Activated CD4-positive, alpha-beta T cell treated with anti-CD3 and anti-CD28 coated beads, Interleukin-2, amount 50 U/mL, for 4 hours (primary cell): Measurements from ENCODE around the gene DOCK4.
"Not testable (repeated sequence)": the region's sequence is repeated elsewhere in the genome, so short reads cannot be mapped to it uniquely, and the experiment has no call there.

Experiments used
- DNase-seq, 2 experiments: peaks; one replicate each; pipeline ENCODE4 v3.0.0-alpha.2; 2020

DOCK4 gene, protein sequence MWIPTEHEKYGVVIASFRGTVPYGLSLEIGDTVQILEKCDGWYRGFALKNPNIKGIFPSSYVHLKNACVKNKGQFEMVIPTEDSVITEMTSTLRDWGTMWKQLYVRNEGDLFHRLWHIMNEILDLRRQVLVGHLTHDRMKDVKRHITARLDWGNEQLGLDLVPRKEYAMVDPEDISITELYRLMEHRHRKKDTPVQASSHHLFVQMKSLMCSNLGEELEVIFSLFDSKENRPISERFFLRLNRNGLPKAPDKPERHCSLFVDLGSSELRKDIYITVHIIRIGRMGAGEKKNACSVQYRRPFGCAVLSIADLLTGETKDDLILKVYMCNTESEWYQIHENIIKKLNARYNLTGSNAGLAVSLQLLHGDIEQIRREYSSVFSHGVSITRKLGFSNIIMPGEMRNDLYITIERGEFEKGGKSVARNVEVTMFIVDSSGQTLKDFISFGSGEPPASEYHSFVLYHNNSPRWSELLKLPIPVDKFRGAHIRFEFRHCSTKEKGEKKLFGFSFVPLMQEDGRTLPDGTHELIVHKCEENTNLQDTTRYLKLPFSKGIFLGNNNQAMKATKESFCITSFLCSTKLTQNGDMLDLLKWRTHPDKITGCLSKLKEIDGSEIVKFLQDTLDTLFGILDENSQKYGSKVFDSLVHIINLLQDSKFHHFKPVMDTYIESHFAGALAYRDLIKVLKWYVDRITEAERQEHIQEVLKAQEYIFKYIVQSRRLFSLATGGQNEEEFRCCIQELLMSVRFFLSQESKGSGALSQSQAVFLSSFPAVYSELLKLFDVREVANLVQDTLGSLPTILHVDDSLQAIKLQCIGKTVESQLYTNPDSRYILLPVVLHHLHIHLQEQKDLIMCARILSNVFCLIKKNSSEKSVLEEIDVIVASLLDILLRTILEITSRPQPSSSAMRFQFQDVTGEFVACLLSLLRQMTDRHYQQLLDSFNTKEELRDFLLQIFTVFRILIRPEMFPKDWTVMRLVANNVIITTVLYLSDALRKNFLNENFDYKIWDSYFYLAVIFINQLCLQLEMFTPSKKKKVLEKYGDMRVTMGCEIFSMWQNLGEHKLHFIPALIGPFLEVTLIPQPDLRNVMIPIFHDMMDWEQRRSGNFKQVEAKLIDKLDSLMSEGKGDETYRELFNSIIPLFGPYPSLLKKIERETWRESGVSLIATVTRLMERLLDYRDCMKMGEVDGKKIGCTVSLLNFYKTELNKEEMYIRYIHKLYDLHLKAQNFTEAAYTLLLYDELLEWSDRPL (N-terminal part only)

DNA sequence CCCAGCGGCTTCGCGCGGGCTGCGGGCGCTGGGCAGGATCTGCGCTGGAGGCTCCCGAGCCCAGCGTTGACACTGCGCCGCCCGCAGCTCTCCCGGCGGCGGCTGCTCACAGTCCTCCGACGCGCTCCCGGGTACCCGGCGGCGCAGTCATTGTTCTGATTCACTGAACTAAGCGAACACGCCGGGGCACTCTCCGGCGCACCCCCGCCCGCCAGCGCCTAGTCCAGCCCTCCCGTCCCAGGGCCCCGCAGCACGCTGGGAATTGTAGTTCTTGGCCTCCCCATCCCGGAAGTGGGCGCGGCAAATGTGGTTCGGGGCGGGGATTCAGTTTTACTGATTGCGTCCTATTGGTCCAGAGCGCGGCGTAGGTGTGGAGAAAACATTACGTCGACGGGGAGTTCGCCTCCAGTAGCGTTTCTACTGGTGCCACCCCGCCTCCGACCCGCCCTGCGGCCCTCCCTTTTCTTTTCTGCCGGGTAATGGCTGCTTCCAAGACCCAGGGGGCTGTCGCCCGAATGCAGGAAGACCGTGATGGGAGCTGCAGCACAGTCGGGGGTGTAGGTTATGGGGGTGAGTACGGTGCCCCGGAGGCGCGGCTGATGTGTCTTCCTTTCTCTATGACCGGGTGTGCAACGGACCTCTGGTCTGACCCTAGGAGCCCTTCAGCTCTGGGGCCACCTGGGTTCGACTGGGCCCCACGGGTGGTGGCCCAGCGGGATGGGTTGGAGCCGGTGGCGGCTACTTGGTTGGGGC, at the start of gene DOCK4, which contains the start of gene ZNF277:
Gene DOCK4 (minus strand): TSS at position 162 of the 753 bp plus-strand sequence. CDS start 261 bp downstream, outside the sequence.
Gene ZNF277 (plus strand): TSS at position 458 of the 753 bp plus-strand sequence. CDS start 22 bp downstream, at position 480.
- DNase-seq = peak; percentile 100

DNA sequence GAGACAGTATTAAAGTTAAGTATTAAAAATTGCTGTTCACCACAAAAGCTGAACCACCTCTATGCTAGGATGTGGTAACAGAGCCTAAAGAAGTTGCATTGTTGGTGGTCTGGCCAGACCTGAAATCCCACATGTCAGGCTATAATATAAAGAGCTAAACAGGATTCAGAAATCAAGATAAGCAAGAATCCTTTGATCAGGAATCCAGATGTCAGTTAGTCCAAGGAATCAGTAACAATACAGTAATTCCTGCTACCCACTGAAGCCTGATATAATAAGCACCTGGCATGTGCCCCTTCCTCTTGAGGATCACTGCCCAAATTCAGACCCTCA, 49.2 kb upstream of the DOCK4 start:
- no peak for DNase-seq

DNA sequence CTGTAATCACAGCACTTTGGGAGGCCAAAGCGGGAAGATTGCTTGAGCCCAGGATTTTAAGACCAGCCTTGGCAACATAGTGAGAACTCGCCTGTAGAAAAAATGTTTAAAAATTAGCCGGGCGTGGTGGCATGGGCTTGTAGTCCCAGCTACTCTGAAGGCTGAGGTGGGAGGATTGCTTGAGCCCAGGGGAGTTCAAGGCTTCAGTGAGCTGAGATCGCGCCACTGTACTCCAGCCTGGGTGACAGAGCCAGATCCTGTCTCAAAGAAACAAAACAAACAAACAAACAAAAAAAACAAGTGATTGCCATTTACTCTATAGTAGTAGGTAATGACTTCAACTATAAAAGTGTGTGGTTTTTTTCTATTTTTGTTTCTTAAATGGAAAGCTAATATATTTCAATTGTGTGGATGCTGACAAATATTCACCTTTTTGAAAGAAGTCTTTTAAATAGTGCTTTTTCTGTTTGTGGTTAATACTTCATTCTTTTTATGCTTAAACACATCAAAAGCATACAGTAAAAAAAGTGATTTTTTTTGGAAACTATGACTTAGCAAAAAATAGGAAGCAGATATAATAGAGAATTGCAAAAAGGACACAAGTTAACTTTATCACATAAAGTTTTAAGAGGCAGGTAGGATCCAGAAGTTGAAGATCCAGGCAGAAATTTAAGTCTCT, 48.6 kb upstream of the DOCK4 start:
- no peak for DNase-seq

DNA sequence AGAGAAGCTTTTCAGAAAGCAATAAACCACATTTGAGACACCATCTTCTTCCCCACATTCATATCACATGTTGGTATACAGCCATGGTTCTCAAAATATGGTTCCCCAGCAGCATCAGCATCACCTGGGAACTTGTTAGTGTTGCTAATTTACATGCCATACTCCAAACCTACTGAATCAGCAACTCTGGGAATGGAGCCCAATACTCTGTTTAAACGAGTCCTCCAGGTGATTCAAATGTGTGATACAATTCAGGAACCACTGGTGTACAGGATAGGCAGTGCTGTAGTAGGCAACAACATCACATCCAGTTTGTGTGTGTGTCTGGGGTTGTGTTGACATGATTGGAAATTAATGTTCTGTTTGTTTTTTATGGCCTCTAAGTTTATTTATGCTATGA, 48.0 kb upstream of the DOCK4 start:
- DNase-seq = no peak

DNA sequence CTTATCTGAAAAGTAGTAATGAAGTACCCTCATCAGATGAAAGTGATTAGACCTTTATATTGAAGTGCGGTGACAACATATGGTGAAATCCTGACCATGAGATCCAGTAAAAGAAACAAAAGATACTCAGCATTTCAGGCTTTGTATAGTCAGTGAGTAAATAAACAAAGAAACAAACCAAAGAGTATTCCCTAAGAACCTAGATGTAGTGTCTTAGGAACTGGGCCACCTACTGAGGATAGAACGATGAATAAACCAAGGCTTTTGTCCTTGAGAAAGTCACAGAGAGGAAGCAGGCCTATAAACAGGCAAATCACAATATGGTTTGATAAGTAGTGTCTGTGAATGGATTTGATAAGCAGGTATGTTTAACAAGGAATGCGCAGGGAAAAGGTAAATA, 46.5 kb upstream of the DOCK4 start:
- no peak for DNase-seq

DNA sequence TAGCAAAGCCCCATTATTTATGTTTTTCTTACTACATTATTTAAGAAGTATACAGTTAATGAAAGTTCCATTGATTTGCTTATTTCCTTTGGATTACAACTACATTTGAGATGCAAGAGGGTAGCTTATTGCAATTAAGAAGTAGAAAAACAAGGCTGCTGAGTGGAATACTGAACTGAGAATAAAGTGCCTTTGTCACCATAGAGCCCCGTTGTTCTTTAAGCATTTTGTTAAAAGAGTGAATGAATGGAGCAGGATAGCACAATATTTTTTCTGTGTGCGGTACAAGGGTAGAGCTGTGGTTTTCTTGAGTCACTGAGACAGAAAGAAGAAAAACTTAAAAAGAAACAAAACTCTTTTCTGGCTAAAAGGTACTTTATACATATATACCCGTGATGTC, 45.9 kb upstream of the DOCK4 start:
- DNase-seq = no peak

DNA sequence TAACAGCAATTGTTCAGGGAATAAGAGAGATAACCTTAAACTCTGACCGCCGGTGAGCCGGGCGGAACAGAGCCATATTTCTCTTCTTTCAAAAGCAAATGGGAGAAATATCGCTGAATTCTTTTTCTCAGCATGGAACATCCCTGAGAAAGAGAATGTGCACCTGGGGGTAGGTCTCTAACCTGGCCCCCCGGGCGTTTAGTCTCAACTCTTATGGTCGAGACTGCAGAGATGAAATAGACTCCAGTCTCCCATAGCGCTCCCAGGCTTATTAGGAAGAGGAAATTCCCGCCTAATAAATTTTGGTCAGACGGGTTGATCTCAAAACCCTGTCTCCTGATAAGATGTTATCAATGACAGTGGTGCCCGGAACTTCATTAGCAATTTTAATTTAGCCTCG, 43.8 kb upstream of the DOCK4 start:
- DNase-seq = not testable (repeated sequence)

DNA sequence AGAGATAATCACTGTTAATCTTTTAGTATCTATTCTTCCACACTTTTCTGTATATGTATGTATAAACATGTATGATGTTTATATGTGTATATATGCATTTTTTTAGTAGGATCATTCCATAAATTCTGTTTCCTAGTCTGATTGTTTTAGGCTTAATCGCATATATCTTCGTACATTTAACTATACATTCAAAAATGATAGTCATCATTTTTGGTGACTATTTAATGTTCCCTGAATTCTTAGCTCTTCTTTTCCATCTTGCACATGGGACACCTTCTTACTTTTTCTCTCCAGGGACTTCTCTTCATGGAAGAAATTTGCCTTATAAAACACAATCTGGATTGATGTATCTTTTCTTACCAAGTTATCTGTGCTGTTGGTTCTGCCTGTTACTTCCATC, 42.4 kb upstream of the DOCK4 start:
- no peak for DNase-seq

DNA sequence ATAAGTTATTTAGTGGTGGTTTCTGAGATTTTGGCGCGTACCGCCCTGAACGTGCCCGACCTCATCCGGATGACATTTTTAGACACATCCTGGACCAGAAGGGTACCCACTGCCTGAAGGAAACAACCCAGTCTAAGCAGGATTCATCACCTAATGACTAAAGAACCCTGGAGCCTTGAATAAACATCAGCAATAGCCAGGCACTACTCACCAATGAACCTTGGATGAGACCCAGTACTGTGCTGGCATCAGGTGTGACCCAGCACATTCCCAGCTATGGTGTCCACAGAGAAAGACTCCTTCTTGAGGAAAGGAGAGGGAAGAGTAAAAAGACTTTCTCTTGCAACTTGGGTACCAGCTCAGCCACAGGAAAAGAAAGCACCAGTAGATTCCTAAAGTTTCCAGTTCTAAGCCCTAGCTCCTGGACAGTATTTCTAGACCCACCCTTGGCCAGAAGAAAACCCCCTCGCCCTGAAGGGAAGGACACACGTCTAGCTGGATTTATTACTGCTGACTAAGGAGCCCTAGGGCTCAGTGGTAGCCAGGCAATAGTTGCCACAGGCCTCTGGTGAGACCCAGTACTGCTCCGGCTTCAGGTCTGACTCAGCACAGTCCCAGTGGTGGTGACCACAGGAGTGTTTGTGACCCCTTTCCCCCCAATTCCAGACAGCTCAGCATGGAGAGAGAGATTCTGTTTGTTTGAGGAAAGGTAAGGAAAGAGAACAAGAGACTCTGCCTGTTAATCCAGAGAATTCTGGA, 32.8 kb upstream of the DOCK4 start:
- DNase-seq = no peak

DNA sequence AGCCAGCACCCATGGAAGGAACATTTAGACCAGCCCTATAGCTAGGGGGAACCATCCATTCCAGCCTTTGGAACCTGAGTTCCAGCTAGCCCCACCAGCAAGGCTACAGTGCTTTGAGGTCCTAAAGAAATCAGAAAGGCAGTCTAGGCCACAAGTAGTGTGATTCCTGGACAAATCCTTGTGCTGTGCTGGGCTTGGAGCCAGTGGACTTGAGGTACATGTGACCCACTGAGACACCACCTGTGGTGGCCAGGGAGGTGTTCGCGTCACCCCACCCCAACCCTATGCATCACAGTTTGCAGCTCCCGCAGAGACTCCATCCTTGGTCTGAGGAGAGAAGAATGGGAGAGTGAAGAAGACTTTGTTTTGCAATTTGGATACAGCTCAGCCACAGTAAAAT, 32.1 kb upstream of the DOCK4 start:
- no peak for DNase-seq

DNA sequence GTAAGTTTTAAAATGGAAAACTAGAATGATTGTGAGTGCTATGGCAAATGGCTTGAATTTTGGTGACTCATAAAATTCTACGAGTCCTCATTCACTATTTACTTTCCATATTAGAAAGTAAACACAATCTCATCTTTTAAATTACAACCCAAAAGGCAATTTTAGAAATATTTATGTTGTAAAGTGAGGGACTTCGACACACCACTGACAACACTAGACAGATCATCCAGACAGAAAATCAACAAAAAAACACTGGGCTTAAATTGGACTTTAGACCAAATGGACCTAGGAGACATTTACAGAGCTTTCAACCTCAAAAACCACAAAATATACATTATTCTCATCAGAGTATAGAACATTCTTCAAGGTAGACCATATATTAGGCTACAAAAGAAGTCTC, 30.4 kb upstream of the DOCK4 start:
- DNase-seq = no peak

DNA sequence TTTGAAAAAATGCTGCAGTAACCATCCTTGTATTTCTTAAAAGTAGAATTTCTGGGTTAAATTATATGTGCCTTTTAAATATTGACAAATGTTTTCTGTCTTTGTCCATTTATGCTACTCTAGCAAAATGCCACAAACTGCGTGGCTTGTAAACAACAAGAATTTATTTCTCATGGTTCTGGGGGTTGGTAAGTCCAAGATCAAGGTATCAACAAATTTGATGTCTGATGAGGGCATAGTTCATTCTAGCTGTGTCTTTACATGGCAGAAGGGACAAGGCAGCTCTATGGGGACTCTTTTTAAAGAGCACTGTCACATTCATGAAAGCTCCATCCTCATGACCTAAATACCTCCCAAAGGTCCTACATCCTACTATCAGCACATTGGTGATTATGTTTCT, 27.9 kb upstream of the DOCK4 start:
- no peak for DNase-seq

DNA sequence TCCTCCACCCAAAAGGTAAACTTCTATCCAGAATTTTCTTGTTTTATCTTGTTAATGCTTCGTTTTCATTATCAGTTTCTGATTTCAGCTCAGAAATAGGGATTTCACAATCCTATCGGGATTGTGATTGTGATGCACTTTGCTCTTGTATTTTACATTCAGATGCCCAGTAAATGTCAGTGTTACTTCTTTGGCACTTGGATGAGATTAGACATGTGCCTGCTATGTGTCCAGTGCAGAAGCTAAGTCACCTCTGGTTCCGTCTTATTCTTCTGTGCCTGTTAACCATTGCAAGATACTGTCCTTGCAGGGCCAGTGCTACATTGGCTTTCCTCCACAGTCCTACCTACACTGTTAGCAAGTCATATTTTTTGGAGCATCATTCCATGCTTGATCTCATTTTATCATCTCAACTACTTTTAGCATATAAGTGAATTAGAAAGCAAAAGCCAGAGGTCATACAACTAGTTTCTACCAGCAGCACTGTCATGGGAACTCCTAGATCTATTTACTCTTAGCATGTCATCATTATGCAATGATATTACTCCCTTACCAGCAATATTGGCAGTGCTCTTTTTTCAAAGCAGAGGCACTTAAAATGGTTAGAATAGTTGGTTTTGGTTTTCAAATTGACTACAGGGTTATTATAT, 27.0 kb upstream of the DOCK4 start:
- DNase-seq = no peak

DNA sequence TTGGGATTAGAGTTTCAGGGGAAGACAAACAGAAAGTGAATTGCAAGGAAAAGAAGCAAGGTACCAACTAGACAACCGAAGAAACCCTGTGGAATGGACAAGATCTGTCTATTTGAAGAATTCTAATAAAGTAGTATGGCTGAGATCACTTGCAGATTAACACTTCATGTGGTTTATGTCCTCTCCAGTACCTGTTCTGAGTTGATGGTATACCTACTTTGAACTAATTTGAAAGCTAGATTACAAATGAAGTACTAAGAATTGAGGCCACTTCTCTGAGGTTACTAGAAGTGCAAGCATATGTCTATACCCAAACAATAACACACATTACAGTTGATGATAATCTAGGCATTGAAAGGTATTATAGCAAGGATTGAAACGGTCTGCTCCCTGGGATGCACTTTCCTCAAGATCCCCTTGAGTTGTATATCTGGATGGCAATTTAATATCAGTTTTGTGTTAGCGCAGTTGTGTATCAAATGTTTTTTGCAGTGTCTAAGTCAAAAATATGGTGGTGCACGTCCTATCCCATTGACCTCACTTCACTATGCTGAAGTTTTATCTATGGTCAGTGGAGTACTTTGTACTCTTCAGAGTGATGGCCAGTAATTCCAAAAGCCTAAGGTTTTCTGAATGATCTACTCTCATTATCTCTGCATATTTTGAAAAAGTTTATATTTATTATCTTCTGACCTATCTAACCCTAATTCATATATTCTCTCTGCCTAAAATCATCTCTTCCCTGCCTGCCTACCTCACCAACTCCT, 26.2 kb upstream of the DOCK4 start:
- no peak for DNase-seq

DNA sequence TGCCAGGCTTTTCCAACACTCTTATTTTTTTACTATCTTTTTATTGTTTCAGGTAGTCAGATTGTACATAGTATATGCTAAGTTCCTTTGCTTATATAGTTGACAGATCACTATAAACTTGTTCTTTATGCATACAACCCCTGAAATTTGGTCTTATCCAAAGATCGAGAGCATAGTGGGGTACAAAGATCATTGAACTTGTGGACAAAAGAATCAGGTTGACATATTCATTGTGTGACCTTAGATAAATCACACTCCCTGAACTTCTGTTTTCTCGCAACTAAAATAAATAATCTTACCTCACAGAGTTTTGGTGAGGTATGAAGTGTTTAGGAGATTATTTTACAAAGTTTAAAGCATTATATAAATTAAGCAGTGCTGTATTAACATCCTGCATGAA, 22.4 kb upstream of the DOCK4 start:
- DNase-seq = no peak

DNA sequence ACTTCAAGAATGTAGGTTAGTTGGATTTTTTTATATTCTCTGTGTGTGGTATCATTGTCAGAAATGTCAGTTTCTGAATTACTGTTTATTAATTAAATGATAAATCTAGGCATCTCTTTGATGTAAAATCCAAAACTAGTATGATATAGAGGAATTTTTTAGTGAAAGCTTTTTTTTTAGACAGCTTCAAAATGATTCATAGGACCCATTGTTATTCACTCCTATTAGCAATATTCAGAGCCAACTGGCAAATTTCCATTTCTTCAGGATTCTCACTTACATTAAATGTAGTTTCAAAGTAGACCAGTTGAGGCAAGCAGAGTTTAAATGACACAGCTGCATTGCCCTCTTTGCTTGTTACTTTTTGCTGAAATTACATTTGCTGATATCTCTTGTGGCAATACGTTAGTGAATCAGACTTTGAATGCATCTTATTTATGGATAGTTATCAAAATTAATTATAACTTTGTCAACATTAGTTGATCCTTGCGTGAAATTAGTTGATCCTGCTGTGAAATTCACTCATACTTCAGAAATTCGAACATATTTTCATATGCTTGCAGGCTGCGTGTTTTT, 20.6 kb upstream of the DOCK4 start:
- DNase-seq = no peak

DNA sequence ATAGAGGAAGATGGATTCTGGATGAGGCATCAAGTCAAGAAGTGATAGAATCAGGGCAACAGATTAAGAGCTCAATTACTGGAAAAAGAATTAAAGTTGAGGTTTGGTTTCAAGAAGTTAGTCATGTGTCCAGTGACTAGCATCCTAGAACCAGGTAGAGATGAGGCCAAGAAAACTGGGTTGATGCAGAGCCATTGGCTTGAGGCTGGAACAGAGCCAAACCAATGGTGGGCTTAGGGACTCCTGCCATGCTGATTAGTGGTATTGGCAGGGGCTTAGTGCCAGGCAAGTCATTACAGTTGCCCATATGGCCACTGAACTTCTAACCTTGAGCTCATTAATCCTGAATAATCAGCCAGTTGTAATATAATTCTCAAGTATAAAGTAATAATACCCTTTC, 18.8 kb upstream of the DOCK4 start:
- no peak for DNase-seq

DNA sequence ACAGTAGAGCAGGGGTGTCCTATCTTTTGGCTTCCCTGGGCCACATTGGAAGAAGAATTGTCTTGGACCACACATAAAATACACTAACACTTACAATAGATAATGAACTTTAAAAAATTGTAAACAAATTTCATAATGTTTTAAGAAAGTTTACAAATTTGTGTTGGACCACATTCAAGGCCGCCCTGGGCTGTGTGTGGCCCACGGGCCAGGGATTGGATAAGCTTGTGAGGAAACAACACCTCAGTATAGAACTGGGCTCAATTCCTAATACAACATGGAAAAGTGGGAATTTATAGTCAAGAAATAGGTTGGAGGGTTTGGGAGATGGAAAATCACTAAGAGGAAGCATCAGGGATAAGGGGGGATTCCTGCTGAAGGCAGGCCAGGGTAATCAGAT, 18.0 kb upstream of the DOCK4 start:
- no peak for DNase-seq

DNA sequence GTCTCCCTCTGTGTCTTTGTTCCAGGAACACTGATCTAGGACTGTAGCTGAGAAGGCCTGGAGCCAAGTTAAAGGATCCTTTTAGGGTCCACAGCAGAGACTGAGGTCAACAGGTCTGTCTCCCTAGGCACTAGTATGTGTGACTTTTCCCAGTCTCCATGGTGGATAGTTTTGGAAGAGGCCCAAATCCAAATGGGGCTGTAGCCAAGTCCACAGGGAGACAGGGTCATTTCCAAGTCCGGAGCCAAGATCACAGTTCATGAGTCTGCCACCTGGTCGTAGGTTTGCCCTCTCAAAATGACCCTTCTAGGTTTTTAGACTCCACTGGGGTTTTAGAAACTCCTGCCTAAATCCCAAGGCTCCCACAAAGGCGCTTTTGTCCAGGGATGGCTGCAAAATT, 17.1 kb upstream of the DOCK4 start:
- DNase-seq = no peak
